HG03571 (cell line): ENCODE results near the gene THBD.

Experiments
- ATAC-seq: cut with Tn5 transposase; IDR thresholded peaks from one replicate; pipeline ENCODE4 v1.9.1; 2021; ENCODE audit not compliant: unreplicated experiment

THBD gene

GRCh38 chr20:23085436-23086055 is 36.1 kb upstream of the THBD start:
- no peak for ATAC-seq

- no peak for ATAC-seq
Observed at GRCh38 chr20:23084845-23085365, 35.4 kb upstream of the THBD start.

GRCh38 chr20:23084282-23084844 is 34.9 kb upstream of the THBD start:
- ATAC-seq = no peak

- ATAC-seq = no peak
Observed at GRCh38 chr20:23083553-23084220, 34.2 kb upstream of the THBD start.

GRCh38 chr20:23082846-23083552 is 33.5 kb upstream of the THBD start:
- no peak for ATAC-seq

- ATAC-seq = no peak
Observed at GRCh38 chr20:23081263-23081819, 31.9 kb upstream of the THBD start.

GRCh38 chr20:23080521-23080920 is 31.0 kb upstream of the THBD start:
- no peak for ATAC-seq

GRCh38 chr20:23079926-23080325 is 30.5 kb upstream of the THBD start:
- no peak for ATAC-seq

GRCh38 chr20:23079016-23079351 is 29.5 kb upstream of the THBD start:
- ATAC-seq = no peak

GRCh38 chr20:23078351-23079015 is 29.0 kb upstream of the THBD start:
- no peak for ATAC-seq

- no peak for ATAC-seq
Observed at GRCh38 chr20:23077277-23077676, 27.8 kb upstream of the THBD start.

GRCh38 chr20:23074052-23074451 is 24.6 kb upstream of the THBD start:
- no peak for ATAC-seq

GRCh38 chr20:23072892-23073586 is 23.6 kb upstream of the THBD start:
- no peak for ATAC-seq

- ATAC-seq = no peak
Observed at GRCh38 chr20:23071996-23072395, 22.5 kb upstream of the THBD start.

GRCh38 chr20:23071398-23071797 is 21.9 kb upstream of the THBD start:
- no peak for ATAC-seq

GRCh38 chr20:23069108-23069507 is 19.6 kb upstream of the THBD start:
- ATAC-seq = no peak

- no peak for ATAC-seq
Observed at GRCh38 chr20:23068283-23068682, 18.8 kb upstream of the THBD start.

- no peak for ATAC-seq
Observed at GRCh38 chr20:23066772-23067171, 17.3 kb upstream of the THBD start.

GRCh38 chr20:23065266-23066201 is 16.1 kb upstream of the THBD start:
- no peak for ATAC-seq
